H9 (cell line): ENCODE results near the gene MEI4. TPM values are rescaled to one million over a fixed set of nuclear protein-coding genes. Genes with fewer than 3 reads are reported as not detected.

Experiments used
- DNase-seq: peaks from one replicate; pipeline ENCODE4 v3.0.0-alpha.2; 2017
- H2AFZ ChIP-seq: one replicate; pipeline ENCODE4 v1.6.1; 2013; ENCODE audit warnings: mild to moderate bottlenecking, low read length, control low read depth, moderate library complexity
- H2AK5ac ChIP-seq: 2 replicates; pipeline ENCODE4 v1.6.1; 2013; ENCODE audit warnings: low read length, control low read depth, mixed read lengths; ENCODE audit not compliant: insufficient read length
- H2BK120ac ChIP-seq: one replicate; pipeline ENCODE4 v1.6.1; 2013; ENCODE audit warnings: low read depth, mild to moderate bottlenecking, low read length, control low read depth, inconsistent platforms; ENCODE audit not compliant: poor library complexity, severe bottlenecking
- H2BK12ac ChIP-seq: 2 replicates; pipeline ENCODE4 v1.6.1; 2013; ENCODE audit warnings: low read length, control low read depth, mixed read lengths, low read depth; ENCODE audit not compliant: insufficient read length
- H2BK15ac ChIP-seq: 2 replicates; pipeline ENCODE4 v1.6.1; 2013; ENCODE audit warnings: low read depth, low read length, control low read depth
- H2BK20ac ChIP-seq: one replicate; pipeline ENCODE4 v1.6.1; 2013; ENCODE audit warnings: low read depth, mild to moderate bottlenecking, low read length, control low read depth, inconsistent platforms; ENCODE audit not compliant: poor library complexity, severe bottlenecking
- H2BK5ac ChIP-seq: 2 replicates; pipeline ENCODE4 v1.6.1; 2013; ENCODE audit warnings: low read length, control low read depth, mixed read lengths; ENCODE audit not compliant: insufficient read length
- H3K14ac ChIP-seq: 2 replicates; pipeline ENCODE4 v1.6.1; 2013; ENCODE audit warnings: low read length, control low read depth; ENCODE audit not compliant: insufficient read depth
- H3K18ac ChIP-seq: 2 replicates; pipeline ENCODE4 v1.6.1; 2013; ENCODE audit warnings: low read depth, mild to moderate bottlenecking, mixed read lengths, low read length, control low read depth; ENCODE audit not compliant: insufficient read length
- H3K23ac ChIP-seq: 2 replicates; pipeline ENCODE4 v1.6.1; 2013; ENCODE audit warnings: low read length, control low read depth, mixed read lengths, low read depth; ENCODE audit not compliant: insufficient read length
- H3K23me2 ChIP-seq: 2 replicates; pipeline ENCODE4 v1.6.1; 2013; ENCODE audit warnings: low read depth, mild to moderate bottlenecking, mixed read lengths, low read length, control low read depth; ENCODE audit not compliant: insufficient read length, poor library complexity, severe bottlenecking
- H3K27ac ChIP-seq: 2 replicates; pipeline ENCODE4 v1.5.1; 2013; ENCODE audit warnings: low read length, control low read depth, mixed read lengths, low read depth; ENCODE audit not compliant: insufficient read length
- H3K27me3 ChIP-seq: 2 replicates; pipeline ENCODE4 v1.6.1; 2013; ENCODE audit warnings: low read length, control low read depth, inconsistent platforms; ENCODE audit not compliant: insufficient read depth
- H3K4ac ChIP-seq: 2 replicates; pipeline ENCODE4 v1.6.1; 2013; ENCODE audit warnings: low read depth, mild to moderate bottlenecking, control low read depth, inconsistent platforms, low read length, moderate library complexity
- H3K4me1 ChIP-seq: 2 replicates; pipeline ENCODE4 v1.6.1; 2013; ENCODE audit warnings: low read length, control low read depth, inconsistent platforms; ENCODE audit not compliant: insufficient read depth
- H3K4me2 ChIP-seq: 2 replicates; pipeline ENCODE4 v1.6.1; 2013; ENCODE audit warnings: low read length, control low read depth, mixed read lengths; ENCODE audit not compliant: insufficient read length, insufficient read depth
- H3K56ac ChIP-seq: 2 replicates; pipeline ENCODE4 v1.6.1; 2013; ENCODE audit warnings: low read depth, mild to moderate bottlenecking, mixed read lengths, low read length, control low read depth; ENCODE audit not compliant: insufficient read length
- H3K79me1 ChIP-seq: 2 replicates; pipeline ENCODE4 v1.6.1; 2013; ENCODE audit warnings: low read depth, mild to moderate bottlenecking, moderate library complexity, low read length, control low read depth, inconsistent platforms; ENCODE audit not compliant: insufficient read depth, poor library complexity, severe bottlenecking
- H3K79me2 ChIP-seq: 2 replicates; pipeline ENCODE4 v1.6.1; 2013; ENCODE audit warnings: low read length, control low read depth, inconsistent platforms; ENCODE audit not compliant: insufficient read depth
- H3K9ac ChIP-seq: 2 replicates; pipeline ENCODE4 v1.6.1; 2013; ENCODE audit warnings: low read length, control low read depth, mixed read lengths; ENCODE audit not compliant: insufficient read length; ENCODE audit errors: extremely low read depth
- H3K9me3 ChIP-seq: one replicate; pipeline ENCODE4 v1.6.1; 2013; ENCODE audit warnings: low read depth, low read length, inconsistent platforms; ENCODE audit not compliant: control insufficient read depth
- H3T11ph ChIP-seq: one replicate; pipeline ENCODE4 v1.6.1; 2013; ENCODE audit warnings: mild to moderate bottlenecking, low read length, control low read depth, inconsistent platforms
- H4K20me1 ChIP-seq: one replicate; pipeline ENCODE4 v1.6.1; 2013; ENCODE audit not compliant: control insufficient read depth, insufficient read length, insufficient read depth
- H4K5ac ChIP-seq: 2 replicates; pipeline ENCODE4 v1.6.1; 2013; ENCODE audit warnings: low read depth, mild to moderate bottlenecking, mixed read lengths, low read length, control low read depth; ENCODE audit not compliant: insufficient read length
- H4K8ac ChIP-seq: replicated peaks from 2 replicates; pipeline ENCODE4 v1.6.1; 2013; ENCODE audit warnings: low read length, control low read depth, mixed read lengths, low read depth; ENCODE audit not compliant: insufficient read length
- H4K91ac ChIP-seq: 2 replicates; pipeline ENCODE4 v1.6.1; 2013; ENCODE audit warnings: low read depth, mild to moderate bottlenecking, moderate library complexity, mixed read lengths, low read length, control low read depth; ENCODE audit not compliant: insufficient read length
- H3K27ac Mint-ChIP-seq, 3 experiments: 2 replicates in 2 of 3; 3 replicates in 1 of 3; pipeline ENCODE4 v1.8.0; 2020 to 2021; ENCODE audit warnings: mixed read lengths in 3 of 3, mild to moderate bottlenecking in 1 of 3, moderate library complexity in 1 of 3
- H3K27me3 Mint-ChIP-seq: 2 replicates; pipeline ENCODE4 v1.8.0; 2021; ENCODE audit warnings: low read depth, mild to moderate bottlenecking, moderate library complexity, mixed read lengths
- H3K36me3 Mint-ChIP-seq, 3 experiments: 2 replicates in 2 of 3; 3 replicates in 1 of 3; pipeline ENCODE4 v1.8.0; 2020 to 2021; ENCODE audit warnings: low read depth in 3 of 3, mixed read lengths in 3 of 3; ENCODE audit not compliant: insufficient read depth in 1 of 3
- H3K4me1 Mint-ChIP-seq, 2 experiments: 2 replicates each; pipeline ENCODE4 v1.8.0; 2020; ENCODE audit warnings: mixed read lengths in 2 of 2
- H3K4me3 Mint-ChIP-seq, 2 experiments: 2 replicates in 1 of 2; 3 replicates in 1 of 2; pipeline ENCODE4 v1.8.0; 2020 to 2021; ENCODE audit warnings: mild to moderate bottlenecking in 2 of 2, mixed read lengths in 2 of 2, moderate library complexity in 1 of 2
- H3K9me3 Mint-ChIP-seq, 2 experiments: 2 replicates in 1 of 2; 3 replicates in 1 of 2; pipeline ENCODE4 v1.8.0; 2020; ENCODE audit warnings: mild to moderate bottlenecking in 2 of 2, mixed read lengths in 2 of 2, moderate library complexity in 1 of 2
- CTCF ChIP-seq: fragments of 200-600 bp; sonication (generic); conservative IDR thresholded peaks from 3 replicates; pipeline ENCODE4 v1.8.0; 2021; ENCODE audit warnings: antibody characterized with exemption, mild to moderate bottlenecking
- WGBS: extraction: QIAGEN DNeasy Blood & Tissue Kit; methylation state at CpG from one replicate; pipeline ENCODE4 v1.1.7; 2013; ENCODE audit warnings: missing lambda C conversion rate, low lambda C conversion rate, mixed read lengths; ENCODE audit not compliant: insufficient read length; ENCODE audit errors: extremely low coverage; 5-methylcytosine and 5-hydroxymethylcytosine counted together
- total RNA-seq: library from RNA; stranded (reverse); gene quantifications from 2 replicates; pipeline ENCODE4 v1.2.1, GENCODE V29; 2021

The MEI4 gene
- total RNA-seq, 1 experiment from 2014 or later, result 0.55 TPM

- H2BK15ac ChIP-seq, result no peak overlapping the region
- H3K9me3 Mint-ChIP-seq, result peaks cover 5 to 6% of the 10 kb centered on the region in 2 experiments; a peak in 2 of 5 replicates
- H3K23ac ChIP-seq, result no peak overlapping the region
- H3K4me1 Mint-ChIP-seq, result no peaks in the 10 kb centered on the region
- no peak overlapping the region for H2AK5ac ChIP-seq
- no peak overlapping the region for H3T11ph ChIP-seq
- no peaks in the 10 kb centered on the region for H3K9me3 ChIP-seq
- no peaks in the 10 kb centered on the region for H3K27me3 Mint-ChIP-seq
- WGBS, result no CpG with 5 or more reads among the region's 5 CpGs
- no peak overlapping the region for H4K91ac ChIP-seq
- no peaks in the 10 kb centered on the region for H3K36me3 Mint-ChIP-seq
- no peak overlapping the region for H3K4ac ChIP-seq
- H4K5ac ChIP-seq, result no peak overlapping the region
- no peaks in the 10 kb centered on the region for H3K4me1 ChIP-seq
- no peak overlapping the region for H3K9ac ChIP-seq
- H2BK12ac ChIP-seq, result no peak overlapping the region
- no peak overlapping the region for H3K18ac ChIP-seq
- H3K4me3 Mint-ChIP-seq, result no peak overlapping the region
- no peaks in the 10 kb centered on the region for H3K23me2 ChIP-seq
- no peak overlapping the region for H3K56ac ChIP-seq
- H4K8ac ChIP-seq, result no peak overlapping the region
- no peak overlapping the region for H2BK20ac ChIP-seq
- no peak overlapping the region for H3K27ac ChIP-seq
- H2BK5ac ChIP-seq, result no peak overlapping the region
- TF ChIP-seq CTCF, result no peak
- no peak overlapping the region for H3K14ac ChIP-seq
- H3K4me2 ChIP-seq, result no peak overlapping the region
- no peaks in the 10 kb centered on the region for H3K79me1 ChIP-seq
- H3K79me2 ChIP-seq, result no peaks in the 10 kb centered on the region
- H2BK120ac ChIP-seq, result no peak overlapping the region
- no peaks in the 10 kb centered on the region for H4K20me1 ChIP-seq
- no peaks in the 10 kb centered on the region for H3K27me3 ChIP-seq
- H2AFZ ChIP-seq, result no peak overlapping the region
- no peak for DNase-seq
- H3K27ac Mint-ChIP-seq, result no peak overlapping the region
These were observed 203.6 kb downstream of the MEI4 start for GRCh38 chr6:77856391-77856790.
